ENCODE results near the gene CTSE. TPM values are rescaled to one million over a fixed set of nuclear protein-coding genes. Genes with fewer than 3 reads are reported as not detected.
"Not testable (repeated sequence)": the region's sequence is repeated elsewhere in the genome, so short reads cannot be mapped to it uniquely, and the experiment has no call there.

Gene CTSE
- total and polyA plus RNA-seq, 2 of the 8 experiments (the other 6 are each of a cell fraction or from before 2014, with no cell fraction given): 0.03 TPM; not detected in 1

GRCh38 chr1:205996641-205997040, 27.1 kb downstream of the CTSE start:
- not testable (repeated sequence) for H3K9me3 ChIP-seq (ENCODE audit: insufficient read depth in 2 of 2, low read depth in 1 of 2, low read length in 1 of 2); H2BK120ac ChIP-seq (replicated peaks; ENCODE audit: low read depth, low read length); H3K36me3 ChIP-seq (ENCODE audit: control insufficient read depth in 2 of 4, insufficient read depth in 4 of 4, low read length in 3 of 4); H4K5ac ChIP-seq (ENCODE audit: insufficient read length, low read depth, low read length); H2AK5ac ChIP-seq (ENCODE audit: low read depth, low read length); H2AFZ ChIP-seq (ENCODE audit: low read length); H3K14ac ChIP-seq (ENCODE audit: insufficient read length); FAIRE-seq; H3K4ac ChIP-seq (replicated peaks; ENCODE audit: insufficient read length, low read depth, low read length); H3K18ac ChIP-seq (ENCODE audit: extremely low read depth, low read length); H3K79me1 ChIP-seq (ENCODE audit: low read depth, low read length); H3K4me1 ChIP-seq (replicated peaks in 1 of 4; ENCODE audit: control insufficient read depth in 3 of 4, insufficient read depth in 4 of 4, low read length in 3 of 4); H2BK15ac ChIP-seq (ENCODE audit: low read length); H3K79me2 ChIP-seq (ENCODE audit: control insufficient read depth in 1 of 2, insufficient read depth in 2 of 2, low read length in 2 of 2); H2BK5ac ChIP-seq (ENCODE audit: low read depth, low read length); H2BK20ac ChIP-seq (ENCODE audit: low read length); H3K4me2 ChIP-seq (ENCODE audit: insufficient read depth in 1 of 2, low read depth in 2 of 2, low read length in 2 of 2); DNase-seq (ENCODE audit: low read depth in 1 of 2, low spot score in 2 of 2); H4K8ac ChIP-seq (ENCODE audit: extremely low read depth, insufficient read depth, low read length); H2BK12ac ChIP-seq (ENCODE audit: low read depth, low read length); H3K27ac ChIP-seq (ENCODE audit: low read depth, low read length); H3K23ac ChIP-seq (ENCODE audit: insufficient read length); H3K4me3 ChIP-seq (ENCODE audit: extremely low read depth in 1 of 4, insufficient read depth in 2 of 4, low read depth in 3 of 4, low read length in 4 of 4); H3K56ac ChIP-seq (replicated peaks; ENCODE audit: insufficient read length, low read depth, low read length); H3K9ac ChIP-seq (replicated peaks in 1 of 4; ENCODE audit: extremely low read depth in 1 of 4, low read depth in 3 of 4, low read length in 3 of 4); H4K91ac ChIP-seq (replicated peaks; ENCODE audit: insufficient read length, low read length); H4K20me1 ChIP-seq (replicated peaks in 1 of 2; ENCODE audit: control insufficient read depth in 1 of 2, insufficient read depth in 2 of 2, low read length in 2 of 2); H3K23me2 ChIP-seq (ENCODE audit: low read depth, low read length)
- H3K27me3 ChIP-seq (replicated peaks in 1 of 4; ENCODE audit: control insufficient read depth in 3 of 4, extremely low read depth in 1 of 4, insufficient read depth in 3 of 4, low read length in 3 of 4): peaks cover 6 to 22% (median 17%) of the 10 kb centered on the region in 4 experiments
- ChIA-PET CTCF (ENCODE audit: partially characterized antibody) (interaction anchor here (1.5 to 5.7 kb wide), 3 partner anchors 9 to 19 kb away, joined by 3 to 37 read pairs (median 5); no protein-coding TSS in a partner anchor), POLR2A (ENCODE audit: partially characterized antibody) (interaction anchor here (0.8 kb wide), 1 partner anchor 109 kb away, joined by 3 read pairs; no protein-coding TSS in a partner anchor)
- WGBS, 2 experiments (ENCODE audit: extremely low coverage in 1 of 2, insufficient coverage in 1 of 2, insufficient read length in 1 of 2, insufficient replicate concordance in 2 of 2, low coverage in 1 of 2, low lambda C conversion rate in 2 of 2, missing lambda C conversion rate in 1 of 2): 100% methylated on average over 1 of the region's 1 CpG; no CpG with 5 or more reads in 1 of the 2 experiments

Data from H1 (cell line).